SU-DHL-6 (cell line): Measurements from ENCODE around the gene PRKN.

Experiments used
- H2AFZ ChIP-seq: fragments of 200-600 bp; sonication (generic); 2 replicates; pipeline ENCODE4 v1.6.1; 2014; ENCODE audit warnings: low read depth, mild to moderate bottlenecking, moderate library complexity, mixed read lengths, antibody characterized with exemption, low read length; ENCODE audit not compliant: severe bottlenecking
- H3F3A ChIP-seq: fragments of 200-600 bp; shearing (Covaris generic); 2 replicates; pipeline ENCODE4 v1.6.0; 2016; ENCODE audit warnings: antibody characterized with exemption, mild to moderate bottlenecking; ENCODE audit not compliant: insufficient read depth
- H3K27ac ChIP-seq: fragments of 200-600 bp; sonication (generic); 2 replicates; pipeline ENCODE4 v1.5.1; 2016; ENCODE audit warnings: low read depth, mild to moderate bottlenecking, low read length, moderate library complexity, mixed read lengths
- H3K27me3 ChIP-seq: fragments of 200-600 bp; sonication (generic), shearing (Covaris generic); 2 replicates; pipeline ENCODE4 v1.6.0; 2014; ENCODE audit warnings: mild to moderate bottlenecking, low read length
- H3K36me3 ChIP-seq: fragments of 200-600 bp; sonication (generic); 2 replicates; pipeline ENCODE4 v1.6.1; 2014; ENCODE audit warnings: mild to moderate bottlenecking, low read length, mixed read lengths
- H3K4me2 ChIP-seq: fragments of 300-600, 200-600 bp; shearing (Covaris generic), sonication (generic); 2 replicates; pipeline ENCODE4 v1.6.0; 2014; ENCODE audit warnings: low read length, low read depth, mild to moderate bottlenecking; ENCODE audit not compliant: poor library complexity, severe bottlenecking
- H3K4me3 ChIP-seq: fragments of 200-600 bp; sonication (generic); 2 replicates; pipeline ENCODE4 v1.5.1; 2014; ENCODE audit warnings: antibody characterized with exemption, low read length, mild to moderate bottlenecking, mixed read lengths; ENCODE audit not compliant: insufficient read depth, poor library complexity, severe bottlenecking
- H3K79me2 ChIP-seq: fragments of 200-600 bp; sonication (generic); 2 replicates; pipeline ENCODE4 v1.6.1; 2014; ENCODE audit warnings: mild to moderate bottlenecking, low read length, moderate library complexity; ENCODE audit not compliant: insufficient read depth
- H3K9ac ChIP-seq: fragments of 200-600 bp; sonication (generic); 2 replicates; pipeline ENCODE4 v1.7.0; 2014; ENCODE audit warnings: mild to moderate bottlenecking, low read length
- H3K9me2 ChIP-seq: fragments of 200-600 bp; sonication (generic); replicated peaks from 2 replicates; pipeline ENCODE4 v1.6.1; 2014; ENCODE audit warnings: low read length; ENCODE audit not compliant: insufficient read depth
- H3K9me3 ChIP-seq: fragments of 200-600 bp; sonication (generic); 2 replicates; pipeline ENCODE4 v1.6.1; 2014; ENCODE audit warnings: low read length, mixed read lengths; ENCODE audit not compliant: insufficient read depth
- H4K20me1 ChIP-seq: fragments of 200-600 bp; sonication (generic); 2 replicates; pipeline ENCODE4 v1.6.1; 2014; ENCODE audit warnings: low read depth, mild to moderate bottlenecking, antibody characterized with exemption, low read length, moderate library complexity, mixed read lengths
- CTCF ChIP-seq: fragments of 200-600 bp; sonication (generic); IDR thresholded peaks from one replicate; pipeline ENCODE4 v1.5.1; 2017; ENCODE audit warnings: antibody characterized with exemption, mild to moderate bottlenecking, low read length, moderate library complexity; ENCODE audit not compliant: insufficient read depth, poor library complexity, severe bottlenecking
- EZH2phosphoT487 ChIP-seq: fragments of 200-600 bp; sonication (generic), shearing (Covaris generic); conservative IDR thresholded peaks from 2 replicates; pipeline ENCODE4 v1.6.1; 2018; ENCODE audit warnings: mild to moderate bottlenecking, antibody characterized with exemption, low read length, moderate library complexity, mixed read lengths

Gene PRKN

GRCh38 chr6:161374971-161375873 lies 1352.3 kb downstream of the PRKN start:
- Histone ChIP-seq H3K27me3 (no peaks in the 10 kb centered on the region), H2AFZ (no peak overlapping the region), H3K9ac (no peak overlapping the region), H3K36me3 (no peaks in the 10 kb centered on the region), H3K27ac (no peak overlapping the region), H3K4me2 (no peak overlapping the region), H3K79me2 (no peaks in the 10 kb centered on the region), H3F3A (no peaks in the 10 kb centered on the region), H3K9me3 (no peaks in the 10 kb centered on the region), H3K9me2 (no peaks in the 10 kb centered on the region), H4K20me1 (no peaks in the 10 kb centered on the region), H3K4me3 (no peak overlapping the region)
- TF ChIP-seq EZH2phosphoT487: no peak
- no peak for TF ChIP-seq CTCF

GRCh38 chr6:161373905-161374451 lies 1353.6 kb downstream of the PRKN start:
- Histone ChIP-seq H3K4me3 (no peak overlapping the region), H3K9me2 (no peaks in the 10 kb centered on the region), H3K4me2 (no peak overlapping the region), H3F3A (no peaks in the 10 kb centered on the region), H3K9me3 (no peaks in the 10 kb centered on the region), H3K9ac (no peak overlapping the region), H3K79me2 (no peaks in the 10 kb centered on the region), H3K36me3 (no peaks in the 10 kb centered on the region), H3K27me3 (no peaks in the 10 kb centered on the region), H4K20me1 (no peaks in the 10 kb centered on the region), H3K27ac (no peak overlapping the region), H2AFZ (no peak overlapping the region)
- TF ChIP-seq CTCF (peak; percentile 94), EZH2phosphoT487 (no peak)

GRCh38 chr6:161372422-161372793 lies 1355.2 kb downstream of the PRKN start:
- Histone ChIP-seq H3K9me2 (no peaks in the 10 kb centered on the region), H3K27me3 (no peaks in the 10 kb centered on the region), H3K27ac (no peak overlapping the region), H3F3A (no peaks in the 10 kb centered on the region), H3K36me3 (no peaks in the 10 kb centered on the region), H3K4me2 (no peak overlapping the region), H4K20me1 (no peaks in the 10 kb centered on the region), H3K9ac (no peak overlapping the region), H2AFZ (no peak overlapping the region), H3K79me2 (no peaks in the 10 kb centered on the region), H3K9me3 (no peaks in the 10 kb centered on the region), H3K4me3 (no peak overlapping the region)
- no peak for TF ChIP-seq EZH2phosphoT487

GRCh38 chr6:161370880-161371279 lies 1356.7 kb downstream of the PRKN start:
- Histone ChIP-seq H3K36me3 (no peaks in the 10 kb centered on the region), H3K9me3 (no peaks in the 10 kb centered on the region), H3K79me2 (no peaks in the 10 kb centered on the region), H3K4me2 (no peak overlapping the region), H4K20me1 (no peaks in the 10 kb centered on the region), H3K27ac (no peak overlapping the region), H2AFZ (no peak overlapping the region), H3F3A (no peaks in the 10 kb centered on the region), H3K9ac (no peak overlapping the region), H3K9me2 (no peaks in the 10 kb centered on the region), H3K4me3 (no peak overlapping the region), H3K27me3 (no peaks in the 10 kb centered on the region)
- TF ChIP-seq CTCF: peak; percentile 84
- TF ChIP-seq EZH2phosphoT487: no peak
